Daoy (cell line): ENCODE results near the gene KPNA1. TPM values are rescaled to one million over a fixed set of nuclear protein-coding genes. Genes with fewer than 3 reads are reported as not detected.
"Not testable (repeated sequence)": the region's sequence is repeated elsewhere in the genome, so short reads cannot be mapped to it uniquely, and the experiment has no call there.

Experiments used
- DNase-seq: peaks from one replicate; pipeline ENCODE4 v3.0.0-alpha.2; 2015; ENCODE audit warnings: low read depth
- total RNA-seq: library from RNA; depleted of rRNA; stranded (reverse); fragments of >200 nt; shearing (Covaris generic); gene quantifications from 2 replicates; pipeline ENCODE4 v1.2.3, GENCODE V29; 2014

KPNA1 gene
- total RNA-seq, 1 experiment from 2014 or later = 32.1 TPM

DNA sequence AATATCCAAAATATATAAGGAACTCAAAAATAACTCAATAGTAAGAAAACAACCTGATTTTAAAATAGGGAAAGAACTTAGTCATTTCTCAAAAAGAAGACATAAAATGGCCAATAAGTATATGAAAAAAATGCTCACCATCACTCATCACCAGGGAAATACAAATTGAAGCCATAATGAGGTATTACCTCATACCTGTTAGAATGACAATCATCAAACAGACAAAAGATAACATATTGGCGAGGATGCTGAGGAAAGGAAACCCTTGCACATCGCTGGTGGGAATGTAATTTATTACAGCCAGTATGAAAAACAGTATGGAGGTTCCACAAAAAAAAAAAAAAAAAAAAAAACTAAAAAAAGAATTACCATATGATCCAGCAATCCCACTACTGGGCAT is 38.2 kb downstream of the KPNA1 start:
- no peak for DNase-seq

DNA sequence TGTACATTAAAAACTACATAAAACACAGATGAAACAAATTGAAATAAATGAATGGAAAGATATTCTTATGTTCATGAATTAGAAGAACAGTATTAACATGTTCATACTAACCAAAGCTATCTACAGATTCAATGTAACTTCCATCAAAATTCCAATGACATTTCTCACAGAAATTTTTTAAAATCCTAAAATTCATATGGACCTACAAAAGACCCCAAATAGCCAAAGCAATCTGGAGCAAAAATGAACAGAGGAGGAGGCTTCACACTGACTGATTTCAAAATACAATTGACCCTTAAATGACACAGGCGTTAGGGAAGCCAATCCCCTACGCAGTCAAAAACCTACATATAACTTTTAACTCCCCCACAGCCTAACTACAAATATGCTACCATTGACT is 39.4 kb downstream of the KPNA1 start:
- no peak for DNase-seq

DNA sequence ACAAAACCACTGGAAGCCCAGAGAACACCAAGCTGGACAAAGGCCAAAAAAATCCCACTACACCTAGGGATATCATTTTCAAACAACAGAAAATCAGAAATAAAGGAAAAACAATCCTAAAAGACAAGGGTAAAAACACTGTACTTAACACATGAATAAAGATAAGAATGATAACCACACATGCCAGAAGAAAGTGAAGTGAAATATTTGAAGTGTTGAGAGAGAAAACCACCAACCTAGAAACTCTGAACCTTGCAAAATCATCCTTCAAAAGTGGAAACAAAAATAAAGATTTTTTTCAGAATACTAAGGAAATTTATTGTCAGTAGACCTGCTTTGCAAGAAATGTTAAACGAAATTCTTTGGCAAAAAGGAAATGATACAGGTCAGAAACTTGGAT is 45.1 kb downstream of the KPNA1 start:
- DNase-seq = no peak

DNA sequence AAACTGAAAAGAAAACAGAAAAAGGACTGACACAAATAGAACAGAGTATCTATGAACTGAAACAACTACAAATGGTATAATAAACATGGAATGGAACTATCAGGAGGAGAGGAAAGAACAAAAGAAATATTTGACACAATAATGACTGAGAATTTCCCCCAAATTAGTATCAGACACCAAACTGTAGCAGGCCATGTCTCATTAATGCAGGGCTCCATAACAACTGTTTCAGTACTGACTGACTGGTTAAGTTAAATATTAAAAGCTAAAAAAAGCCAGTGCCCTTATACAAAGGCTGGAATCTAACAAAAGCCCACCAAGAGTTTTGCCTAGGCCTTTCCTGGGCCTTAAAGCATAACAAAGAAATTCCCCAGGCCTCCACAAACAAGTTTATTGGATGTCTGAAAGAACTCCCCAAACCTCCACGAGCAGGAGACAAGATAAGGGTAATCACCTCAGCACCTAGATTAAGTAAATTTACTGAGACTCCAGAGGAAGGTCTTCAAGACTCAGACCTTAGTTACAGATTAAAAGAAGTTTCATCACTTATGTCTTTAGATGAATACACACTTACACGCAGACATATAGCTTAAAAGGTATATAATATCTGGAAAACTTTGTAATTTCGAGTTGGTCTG is 45.7 kb downstream of the KPNA1 start:
- DNase-seq = no peak

DNA sequence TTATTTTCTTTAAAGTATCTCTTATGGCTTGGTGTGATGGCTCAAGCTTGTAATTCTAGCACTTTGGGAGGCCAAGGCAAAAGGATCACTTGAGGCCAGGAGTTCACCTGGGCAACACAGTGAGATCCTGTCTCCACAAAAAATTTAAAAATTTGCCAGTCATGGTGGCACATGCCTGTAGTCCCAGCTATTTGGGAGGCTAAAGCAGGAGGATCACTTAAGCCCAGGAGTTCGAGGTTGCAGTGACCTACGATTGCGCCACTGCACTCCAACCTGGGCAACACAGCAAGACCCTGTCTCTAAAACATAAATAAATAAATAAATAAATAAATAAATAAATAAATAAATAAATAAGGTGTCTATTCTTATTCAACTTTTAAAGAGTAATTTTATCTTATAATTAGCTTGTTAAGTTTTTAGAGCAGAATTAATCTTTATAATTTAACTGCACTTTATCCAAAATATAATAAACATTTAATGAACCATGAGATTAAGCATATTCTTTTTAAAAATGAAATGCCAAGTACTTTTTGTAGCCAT is 48.0 kb downstream of the KPNA1 start:
- no peak for DNase-seq

DNA sequence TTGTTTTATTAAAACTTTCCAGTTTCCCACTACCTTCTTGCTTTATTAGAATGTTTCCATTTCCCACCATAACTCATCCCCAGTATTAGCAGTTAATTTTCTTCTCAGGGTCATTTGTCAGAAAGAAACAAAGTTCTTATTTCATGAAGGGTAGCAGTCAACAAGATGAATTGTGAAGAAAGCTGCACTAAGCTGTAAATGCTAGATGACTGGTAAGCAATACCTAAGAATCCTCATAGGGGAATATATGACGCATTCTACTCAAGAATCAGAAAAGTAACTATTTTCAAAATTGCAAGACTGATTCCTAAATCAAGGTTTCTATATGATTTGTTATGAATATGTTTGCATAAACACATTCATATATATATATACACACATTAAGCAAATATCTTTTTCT is 50.1 kb downstream of the KPNA1 start:
- no peak for DNase-seq

DNA sequence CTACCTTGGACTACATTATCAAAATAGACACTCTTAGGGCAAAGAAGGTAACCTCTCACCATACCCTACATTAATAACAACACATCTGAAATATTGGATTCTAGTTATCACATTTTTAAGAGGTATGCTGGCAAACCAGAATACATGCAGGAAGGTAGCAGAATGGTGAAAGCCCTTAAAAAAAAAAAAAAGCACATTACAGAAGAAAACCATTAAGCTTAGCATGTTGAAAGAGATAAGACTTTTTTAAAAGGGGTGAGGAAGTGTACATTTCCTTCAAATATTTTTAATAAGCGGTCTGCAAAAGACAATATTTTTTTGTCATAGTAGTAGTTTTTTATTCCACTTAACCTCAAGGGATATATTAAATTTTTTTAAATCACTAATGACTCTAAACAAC is 52.3 kb downstream of the KPNA1 start:
- no peak for DNase-seq

DNA sequence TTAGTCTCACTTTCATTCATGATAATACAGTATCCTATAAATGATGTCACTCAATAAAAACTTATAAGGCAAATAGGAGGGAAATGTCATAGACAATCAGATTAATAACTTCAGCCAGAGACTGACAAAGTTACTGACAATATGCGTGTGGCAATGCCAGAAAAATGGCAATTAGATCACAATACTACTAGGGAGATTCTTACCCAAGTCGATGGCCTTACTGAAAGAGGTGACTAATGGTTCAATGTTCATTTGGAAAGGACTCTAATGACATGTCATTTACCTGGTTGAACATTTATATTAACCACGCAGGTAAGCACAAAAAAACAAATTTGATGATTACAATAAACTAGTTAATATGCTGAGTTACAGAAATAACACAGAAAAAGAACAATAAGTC is 52.9 kb downstream of the KPNA1 start:
- no peak for DNase-seq

DNA sequence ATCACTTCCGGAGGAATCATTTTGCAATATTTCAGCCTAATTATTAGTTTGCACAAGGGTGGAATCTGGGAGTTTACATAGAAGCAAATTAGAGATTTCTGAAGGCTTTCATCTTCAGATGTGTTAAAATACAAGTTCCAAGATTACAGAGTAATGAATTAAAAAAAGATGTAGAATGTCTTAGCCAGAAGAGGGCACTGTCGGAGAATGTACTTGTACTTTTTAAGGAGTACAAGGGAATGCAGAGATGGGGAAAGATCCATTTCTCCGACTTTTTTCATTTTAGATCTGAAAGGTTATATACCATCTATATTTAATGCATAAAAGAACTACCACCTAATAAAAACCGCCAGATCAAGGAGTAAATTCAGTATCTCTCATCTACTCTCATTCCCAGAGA is 55.7 kb downstream of the KPNA1 start:
- DNase-seq = peak; percentile 40

DNA sequence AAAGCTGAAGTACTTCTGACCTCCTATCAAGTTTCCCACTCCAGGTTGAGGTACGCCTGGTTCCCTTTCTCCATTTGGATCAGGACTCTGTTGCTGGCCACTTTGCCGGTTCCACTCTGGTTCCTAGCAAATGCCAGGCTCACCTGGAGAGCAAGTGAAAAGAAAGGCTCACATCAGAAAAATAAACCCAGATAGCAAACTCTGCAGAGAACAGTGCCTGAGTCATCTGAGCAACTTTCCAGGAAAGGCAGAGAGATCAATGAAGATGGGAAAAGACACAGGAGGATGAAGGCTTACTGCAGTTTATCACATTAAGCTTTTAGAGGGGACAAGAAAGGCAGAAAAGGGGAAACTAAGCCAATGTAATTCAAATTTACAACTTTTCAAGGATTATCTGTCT is 57.0 kb downstream of the KPNA1 start:
- DNase-seq = no peak

DNA sequence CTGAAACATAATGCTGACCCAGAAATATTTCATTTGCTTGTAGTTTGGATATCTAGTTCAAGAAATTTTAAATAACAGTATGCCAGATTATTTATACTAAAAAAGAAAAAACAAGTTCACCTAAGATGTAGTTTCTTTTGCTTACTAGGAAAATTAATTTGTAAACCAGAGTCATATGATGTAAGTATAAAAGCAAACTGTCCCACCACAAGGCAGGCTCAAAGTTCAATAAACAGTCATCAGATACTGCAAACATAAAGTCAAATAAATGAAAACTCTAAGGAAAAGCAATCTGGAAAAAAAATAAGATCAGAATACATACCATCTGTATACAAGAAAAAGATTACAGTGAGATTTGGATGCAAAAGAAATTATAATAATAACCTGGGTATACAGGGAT is 58.7 kb downstream of the KPNA1 start:
- DNase-seq = no peak

DNA sequence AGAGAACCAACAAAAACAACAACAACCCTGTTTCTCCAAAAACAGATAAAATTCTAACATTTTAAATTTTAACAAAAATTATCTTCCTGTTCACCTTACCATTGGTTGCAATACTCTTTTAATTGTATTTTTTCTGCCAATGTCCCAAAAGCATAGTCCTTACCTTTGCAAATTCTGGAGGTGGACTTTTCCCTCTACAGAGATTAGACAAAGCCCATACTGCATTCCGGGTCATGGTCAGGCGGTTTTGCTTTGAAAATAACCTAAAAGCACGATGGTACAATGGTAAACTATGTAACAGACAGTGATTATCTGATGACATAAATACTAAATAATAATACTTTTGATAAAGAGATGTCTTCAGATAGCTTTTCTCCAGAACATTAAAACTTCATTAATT is 63.4 kb downstream of the KPNA1 start:
- no peak for DNase-seq

DNA sequence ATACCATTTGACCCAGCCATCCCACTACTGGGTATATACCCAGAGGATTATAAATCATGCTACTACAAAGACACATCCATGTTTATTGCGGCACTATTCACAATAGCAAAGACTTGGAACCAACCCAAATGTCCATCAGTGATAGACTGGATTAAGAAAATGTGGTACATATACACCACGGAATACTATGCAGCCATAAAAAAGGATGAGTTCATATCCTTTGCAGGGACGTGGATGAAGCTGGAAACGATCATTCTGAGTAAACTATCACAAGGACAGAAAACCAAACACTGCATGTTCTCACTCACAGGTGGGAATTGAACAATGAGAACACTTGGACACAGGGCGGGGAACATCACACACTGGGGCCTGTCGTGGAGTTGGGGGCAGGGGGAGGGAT is 66.5 kb downstream of the KPNA1 start:
- not testable (repeated sequence) for DNase-seq

DNA sequence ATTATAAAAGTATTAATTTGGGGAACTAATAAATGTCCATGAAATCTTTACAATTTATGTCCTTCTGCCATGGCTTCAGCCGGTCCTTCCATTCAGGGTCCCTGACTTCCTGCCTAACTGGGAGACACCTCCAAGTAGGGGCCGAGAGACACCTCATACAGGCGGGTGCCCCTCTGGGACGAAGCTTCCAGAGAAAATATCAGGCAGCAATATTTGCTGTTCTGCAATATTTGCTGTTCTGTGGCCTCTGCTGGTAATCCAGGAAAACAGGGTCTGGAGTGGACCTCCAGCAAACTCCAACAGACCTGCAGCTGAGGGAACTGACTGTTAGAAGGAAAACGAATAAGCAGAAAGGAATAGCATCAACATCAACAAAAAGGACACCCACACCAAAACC is 70.2 kb downstream of the KPNA1 start:
- not testable (repeated sequence) for DNase-seq

DNA sequence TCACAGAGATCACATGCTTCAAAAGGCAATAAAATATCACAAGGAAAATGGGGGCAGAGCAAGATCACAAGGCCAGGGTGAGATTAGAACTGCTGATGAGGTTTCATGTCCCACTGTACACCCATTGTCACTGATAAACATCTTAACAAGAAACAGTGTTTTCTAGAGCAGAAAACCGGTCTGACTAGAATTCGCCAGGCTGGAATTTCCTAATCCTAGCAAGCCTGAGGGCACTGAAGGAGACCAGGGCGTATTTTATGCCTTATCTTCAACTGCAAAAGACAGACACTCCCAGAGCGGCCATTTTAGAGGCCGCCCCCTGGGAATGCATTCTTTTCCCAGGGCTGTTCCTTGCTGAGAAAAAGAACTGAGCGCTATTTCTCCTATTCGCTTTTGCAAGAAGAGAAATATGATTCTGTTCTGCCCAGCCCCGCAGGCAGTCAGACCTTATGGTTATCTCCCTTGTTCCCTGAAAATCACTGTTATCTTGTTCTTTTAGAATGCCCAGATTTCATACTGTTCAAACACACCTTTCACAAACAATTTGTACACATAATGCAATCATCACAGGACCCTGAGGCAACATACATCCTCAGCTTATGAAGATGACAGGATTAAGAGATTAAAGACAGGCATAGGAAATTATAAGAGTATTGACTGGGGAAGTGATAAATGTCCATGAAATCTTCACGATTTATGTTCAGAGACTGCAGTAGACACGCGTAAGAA is 70.8 kb downstream of the KPNA1 start:
- not testable (repeated sequence) for DNase-seq

DNA sequence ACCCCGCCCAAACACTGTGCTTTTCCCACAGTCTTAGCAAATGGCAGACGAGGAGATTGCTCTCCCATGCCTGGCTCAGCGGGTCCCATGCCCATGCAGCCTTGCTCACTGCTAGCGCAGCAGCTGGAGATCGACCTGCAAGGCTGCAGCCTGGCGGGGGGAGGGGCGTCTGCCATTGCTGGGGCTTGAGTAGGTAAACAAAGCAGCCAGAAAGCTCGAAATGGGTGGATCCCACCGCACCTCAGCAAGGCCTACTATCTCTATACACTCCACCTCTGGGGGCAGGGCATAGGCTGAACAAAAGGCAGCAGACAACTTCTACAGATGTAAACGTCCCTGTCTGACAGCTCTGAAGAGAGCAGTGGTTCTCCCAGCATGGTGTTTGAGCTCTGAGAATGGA is 71.6 kb downstream of the KPNA1 start:
- DNase-seq = no peak

DNA sequence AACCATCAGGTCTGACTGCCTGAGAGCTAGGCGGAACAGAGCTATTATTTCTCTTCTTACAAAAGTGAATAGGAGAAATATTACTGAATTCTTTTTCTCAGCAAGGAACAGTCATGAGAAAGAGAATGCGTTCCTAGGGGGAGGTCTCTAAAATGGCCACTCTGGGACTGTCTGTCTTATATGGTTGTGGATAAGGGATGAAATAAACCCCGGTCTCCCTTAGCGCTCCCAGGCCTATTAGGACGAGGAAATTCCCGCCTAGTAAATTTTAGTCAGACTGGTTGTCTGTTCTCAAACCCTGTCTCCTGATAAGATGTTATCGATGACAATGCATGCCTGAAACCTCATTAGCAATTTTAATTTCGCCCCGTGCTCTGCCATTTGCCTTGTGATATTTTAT is 78.8 kb downstream of the KPNA1 start:
- no peak for DNase-seq

DNA sequence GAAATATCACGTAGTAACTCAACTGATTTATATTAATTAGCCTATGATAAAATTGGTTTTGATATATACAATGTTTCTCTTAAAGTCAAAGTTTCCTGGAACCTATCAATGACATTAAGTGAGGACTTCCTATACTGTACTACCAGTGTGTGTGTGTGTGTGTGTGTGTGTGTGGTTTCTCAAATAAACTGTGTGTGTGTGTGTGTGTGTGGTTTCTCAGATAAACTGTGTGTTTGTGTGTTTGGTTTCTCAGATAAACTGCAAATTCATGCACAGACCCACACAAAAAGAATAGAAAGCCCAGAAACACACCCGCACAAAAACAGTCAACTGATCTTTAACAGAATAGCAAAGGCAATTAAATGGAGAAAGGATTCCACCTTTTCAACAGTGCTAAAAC is 84.4 kb downstream of the KPNA1 start:
- DNase-seq = no peak

DNA sequence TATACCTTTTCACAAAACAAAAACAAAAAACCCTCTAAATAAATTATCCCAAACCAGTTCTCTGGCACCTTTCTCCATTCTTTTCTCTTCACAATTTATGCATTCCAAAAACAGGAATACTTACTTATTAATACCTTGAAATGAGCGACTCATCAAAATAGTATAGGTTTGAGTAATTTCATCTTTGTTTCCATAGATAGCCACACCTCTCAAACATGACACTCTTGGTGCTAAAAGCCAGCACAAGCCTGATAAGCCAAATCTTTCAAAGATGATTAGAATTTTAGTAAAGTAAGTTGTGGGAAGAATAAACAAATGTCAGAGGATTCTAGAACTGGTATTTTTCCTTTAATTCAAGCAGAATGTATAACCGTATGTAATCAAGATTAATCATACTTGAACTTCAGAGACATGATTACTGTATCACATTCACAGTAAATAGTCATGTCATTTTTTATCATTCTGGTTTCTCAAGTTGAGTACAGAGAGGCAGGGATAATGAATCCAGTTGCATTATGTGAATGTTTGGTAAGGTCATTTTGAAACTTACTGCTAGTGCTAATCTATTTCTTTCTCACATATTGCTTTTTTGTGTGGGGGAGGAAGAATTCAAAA is 86.8 kb downstream of the KPNA1 start:
- DNase-seq = no peak

DNA sequence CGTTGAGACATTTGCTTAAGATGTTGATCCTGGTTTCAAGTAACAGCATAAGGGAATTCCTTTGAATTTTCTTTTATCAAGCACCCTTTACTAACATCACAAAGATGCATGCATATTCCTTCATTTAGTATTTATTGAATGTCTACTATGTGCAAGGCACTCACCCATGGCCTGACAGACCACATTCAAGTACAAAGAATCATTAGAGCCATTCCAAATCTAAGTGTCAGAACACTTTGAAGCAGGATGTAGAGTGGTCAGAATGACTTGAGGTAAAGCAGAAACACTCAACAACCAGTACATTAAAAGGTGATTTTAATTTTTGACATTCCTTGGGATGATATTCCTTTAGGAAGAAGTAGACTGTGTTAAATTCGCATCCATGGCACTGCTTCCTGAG is 92.9 kb downstream of the KPNA1 start:
- no peak for DNase-seq

DNA sequence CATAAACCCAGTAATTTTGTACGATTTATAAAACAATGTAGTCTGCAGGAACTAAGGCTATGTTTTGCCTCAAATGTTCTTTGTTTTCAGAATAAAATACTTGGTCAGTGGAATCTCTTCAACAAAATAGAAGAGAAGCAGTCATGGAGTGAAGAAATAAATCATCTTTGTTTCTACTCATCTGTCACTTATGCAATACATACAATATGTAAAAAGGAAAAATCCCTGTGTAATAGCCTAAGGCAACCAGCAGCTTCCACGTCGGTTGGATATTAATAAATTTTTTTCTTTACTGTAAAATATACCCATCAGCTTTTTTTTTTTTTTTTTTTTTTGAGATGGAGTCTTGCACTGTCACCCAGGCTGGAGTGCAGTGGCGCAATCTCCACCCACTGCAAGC is 93.6 kb downstream of the KPNA1 start:
- DNase-seq = no peak

DNA sequence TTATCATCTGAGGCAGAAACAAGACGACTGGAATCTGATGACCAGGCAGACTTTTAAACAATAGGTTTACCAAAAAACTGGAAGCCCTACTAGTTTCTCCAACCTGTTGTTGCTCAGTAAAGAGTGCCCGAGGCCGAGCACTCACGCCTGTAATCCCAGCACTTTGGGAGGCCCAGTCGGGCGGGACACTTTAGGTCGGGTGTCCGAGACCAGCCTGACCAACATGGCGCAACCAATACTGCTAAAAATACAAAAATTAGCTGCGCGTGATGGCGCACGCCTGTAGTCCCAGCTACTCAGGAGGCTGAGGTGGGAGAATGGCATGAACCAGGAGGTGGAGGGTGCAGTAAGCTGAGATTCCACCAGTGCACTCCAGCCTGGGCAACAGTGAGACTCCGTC is 97.8 kb downstream of the KPNA1 start:
- DNase-seq = peak; percentile 5
